ENCODE measurements around the gene PLXNA4.

The PLXNA4 gene

GRCh38 chr7:132347858-132348257 lies 228.4 kb downstream of the PLXNA4 start:
- DNase-seq = no peak

- DNase-seq = no peak
Observed at GRCh38 chr7:132347123-132347522, 229.1 kb downstream of the PLXNA4 start.

- no peak for DNase-seq
Observed at GRCh38 chr7:132345543-132346129, 230.6 kb downstream of the PLXNA4 start.

GRCh38 chr7:132345030-132345429 lies 231.2 kb downstream of the PLXNA4 start:
- DNase-seq = no peak

GRCh38 chr7:132343199-132343598 lies 233.1 kb downstream of the PLXNA4 start:
- DNase-seq = no peak

GRCh38 chr7:132337450-132338080 lies 238.7 kb downstream of the PLXNA4 start:
- DNase-seq = no peak

GRCh38 chr7:132336797-132337196 lies 239.5 kb downstream of the PLXNA4 start:
- DNase-seq = no peak

GRCh38 chr7:132333301-132333700 lies 243.0 kb downstream of the PLXNA4 start:
- no peak for DNase-seq

- DNase-seq = no peak
Observed at GRCh38 chr7:132328760-132329159, 247.5 kb downstream of the PLXNA4 start.

- no peak for DNase-seq
Observed at GRCh38 chr7:132328047-132328620, 248.1 kb downstream of the PLXNA4 start.

- DNase-seq = no peak
Observed at GRCh38 chr7:132326878-132327589, 249.2 kb downstream of the PLXNA4 start.

GRCh38 chr7:132322970-132323369 lies 253.3 kb downstream of the PLXNA4 start:
- DNase-seq = no peak

- no peak for DNase-seq
Observed at GRCh38 chr7:132321387-132321786, 254.9 kb downstream of the PLXNA4 start.

- DNase-seq = no peak
Observed at GRCh38 chr7:132319481-132319880, 256.8 kb downstream of the PLXNA4 start.

- peak; percentile 71 for DNase-seq
Observed at GRCh38 chr7:132318352-132319318, 257.6 kb downstream of the PLXNA4 start.

- DNase-seq = no peak
Observed at GRCh38 chr7:132317701-132318351, 258.4 kb downstream of the PLXNA4 start.

- DNase-seq = no peak
Observed at GRCh38 chr7:132312531-132313055, 263.7 kb downstream of the PLXNA4 start.

- no peak for DNase-seq
Observed at GRCh38 chr7:132311733-132312132, 264.5 kb downstream of the PLXNA4 start.

- no peak for DNase-seq
Observed at GRCh38 chr7:132309102-132309805, 267.0 kb downstream of the PLXNA4 start.

GRCh38 chr7:132307465-132307864 lies 268.8 kb downstream of the PLXNA4 start:
- DNase-seq = no peak

GRCh38 chr7:132300599-132301277 lies 275.5 kb downstream of the PLXNA4 start:
- no peak for DNase-seq

Data from stimulated activated CD4-positive, alpha-beta T cell treated with anti-CD3 and anti-CD28 coated beads, Interleukin-12 subunit alpha, Interleukin-12 subunit beta, amount 100 ng/mL, for 4 hours (primary cell).